Hepatocyte (in vitro differentiated cells): ENCODE data around the gene TUBA1A.

Experiments
- EZH2 ChIP-seq: fragments of 200-600 bp; sonication (generic); IDR thresholded peaks from 2 replicates; pipeline ENCODE4 v1.6.1; 2016; ENCODE audit warnings: antibody characterized with exemption, mild to moderate bottlenecking, borderline replicate concordance
- EZH2phosphoT487 ChIP-seq: fragments of 200-600 bp; sonication (generic); IDR thresholded peaks from one replicate; pipeline ENCODE4 v1.6.1; 2018; ENCODE audit warnings: antibody characterized with exemption, mild to moderate bottlenecking, low read depth, moderate library complexity; ENCODE audit not compliant: unreplicated experiment, severe bottlenecking
- TF ChIP-seq, protein P1 (sequence below): fragments of 200-600 bp; sonication (generic); IDR thresholded peaks from 2 replicates; pipeline ENCODE4 v1.5.1; 2016; ENCODE audit warnings: antibody characterized with exemption, mild to moderate bottlenecking; ENCODE audit not compliant: poor library complexity

DNA sequence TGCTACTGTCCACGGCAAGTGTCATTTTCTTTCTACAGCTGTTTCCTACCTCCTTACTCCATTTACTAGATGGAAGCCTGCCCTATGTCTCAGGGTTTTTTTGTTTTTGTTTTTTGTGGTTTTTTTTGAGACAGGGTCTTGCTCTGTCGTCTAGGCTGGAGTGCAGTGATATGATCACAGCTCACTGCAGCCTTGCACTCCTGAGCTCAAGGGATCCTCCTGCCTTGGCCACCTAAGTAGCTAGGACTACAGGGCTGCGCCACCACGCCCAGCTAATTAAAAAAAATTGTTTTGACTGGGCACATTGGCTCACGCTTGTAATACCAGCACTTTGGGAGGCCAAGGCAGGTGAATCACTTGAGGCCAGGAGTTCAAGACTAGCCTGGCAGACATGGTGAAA is 14.7 kb downstream of the TUBA1A start:
- TF ChIP-seq, protein P1, sequence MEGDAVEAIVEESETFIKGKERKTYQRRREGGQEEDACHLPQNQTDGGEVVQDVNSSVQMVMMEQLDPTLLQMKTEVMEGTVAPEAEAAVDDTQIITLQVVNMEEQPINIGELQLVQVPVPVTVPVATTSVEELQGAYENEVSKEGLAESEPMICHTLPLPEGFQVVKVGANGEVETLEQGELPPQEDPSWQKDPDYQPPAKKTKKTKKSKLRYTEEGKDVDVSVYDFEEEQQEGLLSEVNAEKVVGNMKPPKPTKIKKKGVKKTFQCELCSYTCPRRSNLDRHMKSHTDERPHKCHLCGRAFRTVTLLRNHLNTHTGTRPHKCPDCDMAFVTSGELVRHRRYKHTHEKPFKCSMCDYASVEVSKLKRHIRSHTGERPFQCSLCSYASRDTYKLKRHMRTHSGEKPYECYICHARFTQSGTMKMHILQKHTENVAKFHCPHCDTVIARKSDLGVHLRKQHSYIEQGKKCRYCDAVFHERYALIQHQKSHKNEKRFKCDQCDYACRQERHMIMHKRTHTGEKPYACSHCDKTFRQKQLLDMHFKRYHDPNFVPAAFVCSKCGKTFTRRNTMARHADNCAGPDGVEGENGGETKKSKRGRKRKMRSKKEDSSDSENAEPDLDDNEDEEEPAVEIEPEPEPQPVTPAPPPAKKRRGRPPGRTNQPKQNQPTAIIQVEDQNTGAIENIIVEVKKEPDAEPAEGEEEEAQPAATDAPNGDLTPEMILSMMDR, result no peak
- no peak for TF ChIP-seq EZH2
- no peak for TF ChIP-seq EZH2phosphoT487
